MCF 10A (cell line): ENCODE data around the gene NOL7. TPM values are rescaled to one million over a fixed set of nuclear protein-coding genes. Genes with fewer than 3 reads are reported as not detected.

Experiments used
- BruUV-seq: library from RNA; stranded (reverse); fragments of 400-500 nt; replicated peaks from 2 replicates; lab custom pipeline; 2021; lab: Mats Ljungman, UMichigan
- CTCF ChIA-PET: fragments of 300-600 bp; sonication (Branson Sonifier 250); formaldehyde crosslinking; extraction: SDS; loops from one replicate; lab custom pipeline; 2021; ENCODE audit warnings: antibody characterized with exemption, inconsistent platforms; lab: Yijun Ruan, JAX
- POLR2A ChIA-PET: fragments of 300-600, 350-650 bp; sonication (Branson Sonifier 250); formaldehyde crosslinking; extraction: SDS; loops from one replicate; lab custom pipeline; 2020; ENCODE audit warnings: antibody characterized with exemption, inconsistent platforms; lab: Yijun Ruan, JAX
- DNase-seq: peaks from one replicate; pipeline ENCODE4 v3.0.0-alpha.2; 2018; ENCODE audit not compliant: unreplicated experiment
- H3K27ac Mint-ChIP-seq: one replicate; pipeline ENCODE4 v1.8.0; 2022; ENCODE audit warnings: mild to moderate bottlenecking, low read depth, mixed read lengths; ENCODE audit not compliant: unreplicated experiment
- H3K27me3 Mint-ChIP-seq: one replicate; pipeline ENCODE4 v1.8.0; 2022; ENCODE audit warnings: mixed read lengths; ENCODE audit not compliant: insufficient read depth, unreplicated experiment
- H3K36me3 Mint-ChIP-seq: one replicate; pipeline ENCODE4 v1.8.0; 2022; ENCODE audit warnings: mild to moderate bottlenecking, moderate library complexity, mixed read lengths; ENCODE audit not compliant: insufficient read depth, unreplicated experiment
- H3K4me1 Mint-ChIP-seq: one replicate; pipeline ENCODE4 v1.8.0; 2022; ENCODE audit warnings: mixed read lengths; ENCODE audit not compliant: insufficient read depth, unreplicated experiment
- H3K4me3 Mint-ChIP-seq: one replicate; pipeline ENCODE4 v1.8.0; 2022; ENCODE audit warnings: mild to moderate bottlenecking, moderate library complexity, mixed read lengths; ENCODE audit not compliant: unreplicated experiment
- H3K9me3 Mint-ChIP-seq: one replicate; pipeline ENCODE4 v1.8.0; 2022; ENCODE audit warnings: mixed read lengths; ENCODE audit not compliant: unreplicated experiment
- intact Hi-C: fragments of 100-400 bp; cut with micrococcal nuclease; formaldehyde crosslinking; loops from 2 replicates; pipeline ENCODE4 v1.14.1; 2022
- total RNA-seq: library from RNA; stranded (reverse); gene quantifications from 2 replicates; pipeline ENCODE4 v1.2.3, GENCODE V29; 2022
- TF ChIP-seq, protein P1 (sequence below): fragments of 200-600 bp; IDR thresholded peaks from one replicate; pipeline ENCODE4 v1.8.0; 2022; ENCODE audit warnings: antibody characterized with exemption, mild to moderate bottlenecking; ENCODE audit not compliant: unreplicated experiment

Gene NOL7
- total RNA-seq, 1 experiment from 2014 or later: 98.5 TPM

DNA sequence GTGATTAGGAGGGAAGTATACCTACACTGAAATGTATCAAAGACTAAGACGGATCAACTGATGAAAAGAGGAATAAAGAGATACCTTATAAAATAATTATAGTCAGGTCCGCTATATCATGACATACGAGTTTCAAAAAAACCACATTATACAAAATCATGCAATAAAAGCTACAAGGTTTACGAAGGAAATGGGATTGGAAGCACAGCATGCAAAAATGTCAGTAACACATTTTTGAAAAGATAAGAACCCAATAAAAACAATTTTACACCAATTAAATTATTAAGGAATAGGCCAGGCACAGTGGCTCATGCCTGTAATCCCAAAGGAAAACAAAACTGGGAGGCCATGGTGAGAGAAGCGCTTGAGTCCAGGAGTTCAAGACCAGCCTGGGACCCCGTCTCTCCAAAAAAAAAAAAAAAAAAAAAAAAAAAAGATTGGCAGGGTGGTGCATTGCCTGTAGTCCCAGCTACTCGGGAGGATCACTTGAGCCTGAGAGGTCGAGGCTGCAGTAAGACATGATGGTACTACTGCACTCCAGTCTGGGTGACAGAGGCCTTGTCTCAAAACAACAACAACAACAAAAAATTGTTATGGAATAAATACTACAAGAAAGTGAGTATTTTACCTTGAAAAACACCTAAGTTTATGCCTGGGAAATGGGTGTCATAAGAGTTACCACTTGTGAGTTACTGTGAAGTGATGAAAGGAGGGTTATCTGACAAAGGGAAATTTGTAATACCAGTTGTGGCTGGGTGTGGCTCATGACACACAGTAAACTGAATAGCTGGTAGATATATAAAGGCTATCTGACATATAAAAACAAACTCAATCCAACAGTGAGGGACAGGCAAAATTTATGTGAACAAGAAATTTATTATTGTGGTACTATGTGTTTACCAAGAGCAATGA, 51.3 kb downstream of the NOL7 start:
- DNase-seq: peak; percentile 34
- TF ChIP-seq, protein P1, sequence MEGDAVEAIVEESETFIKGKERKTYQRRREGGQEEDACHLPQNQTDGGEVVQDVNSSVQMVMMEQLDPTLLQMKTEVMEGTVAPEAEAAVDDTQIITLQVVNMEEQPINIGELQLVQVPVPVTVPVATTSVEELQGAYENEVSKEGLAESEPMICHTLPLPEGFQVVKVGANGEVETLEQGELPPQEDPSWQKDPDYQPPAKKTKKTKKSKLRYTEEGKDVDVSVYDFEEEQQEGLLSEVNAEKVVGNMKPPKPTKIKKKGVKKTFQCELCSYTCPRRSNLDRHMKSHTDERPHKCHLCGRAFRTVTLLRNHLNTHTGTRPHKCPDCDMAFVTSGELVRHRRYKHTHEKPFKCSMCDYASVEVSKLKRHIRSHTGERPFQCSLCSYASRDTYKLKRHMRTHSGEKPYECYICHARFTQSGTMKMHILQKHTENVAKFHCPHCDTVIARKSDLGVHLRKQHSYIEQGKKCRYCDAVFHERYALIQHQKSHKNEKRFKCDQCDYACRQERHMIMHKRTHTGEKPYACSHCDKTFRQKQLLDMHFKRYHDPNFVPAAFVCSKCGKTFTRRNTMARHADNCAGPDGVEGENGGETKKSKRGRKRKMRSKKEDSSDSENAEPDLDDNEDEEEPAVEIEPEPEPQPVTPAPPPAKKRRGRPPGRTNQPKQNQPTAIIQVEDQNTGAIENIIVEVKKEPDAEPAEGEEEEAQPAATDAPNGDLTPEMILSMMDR: no peak
- Mint-ChIP-seq H3K36me3 (peaks cover 6% of the 10 kb centered on the region), H3K4me3 (no peak overlapping the region), H3K9me3 (no peaks in the 10 kb centered on the region), H3K27me3 (no peaks in the 10 kb centered on the region), H3K4me1 (peaks cover 55% of the 10 kb centered on the region), H3K27ac (peak overlapping the region; percentile 3)
- ChIA-PET POLR2A (interaction anchor here (0.6 to 1.5 kb wide), 4 partner anchors 11 to 51 kb away, joined by 3 to 5 read pairs (median 4); partner anchors contain the start of genes NOL7 and RANBP9), CTCF (no interaction called here)
- BruUV-seq: no TSS peak
- intact Hi-C loops: no loop called here

DNA sequence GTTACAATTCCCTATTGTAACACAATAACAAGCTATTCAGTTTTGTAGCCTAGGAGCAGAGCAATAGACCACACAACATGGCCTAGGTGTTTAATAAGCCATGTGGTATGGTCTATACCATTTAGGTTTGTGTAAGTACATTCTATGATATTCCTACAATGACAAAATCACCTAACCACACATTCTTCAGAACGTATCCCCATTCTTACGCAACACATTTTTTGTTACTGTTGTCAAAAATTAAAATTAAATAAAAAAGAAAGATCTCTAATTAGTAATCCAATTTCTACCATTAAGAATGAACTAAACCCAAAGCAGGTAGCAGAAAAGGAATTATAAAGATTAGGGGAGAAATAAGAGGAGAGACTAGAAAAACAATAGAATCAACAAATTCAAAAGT, 52.5 kb downstream of the NOL7 start:
- TF ChIP-seq, protein P1: no peak
- BruUV-seq: no TSS peak
- Mint-ChIP-seq H3K27me3 (no peaks in the 10 kb centered on the region), H3K9me3 (no peaks in the 10 kb centered on the region), H3K4me1 (peaks cover 45% of the 10 kb centered on the region), H3K4me3 (no peak overlapping the region), H3K36me3 (peaks cover 6% of the 10 kb centered on the region), H3K27ac (peak overlapping the region; percentile 3)
- POLR2A ChIA-PET: interaction anchor here (1.3 to 1.8 kb wide), 3 partner anchors 42 to 53 kb away, joined by 3 to 6 read pairs (median 4); partner anchors contain the start of genes NOL7 and RANBP9
- DNase-seq: peak; percentile 17
- CTCF ChIA-PET: no interaction called here
- intact Hi-C loops: no loop called here

GRCh38 chr6:13668291-13668928, 53.3 kb downstream of the NOL7 start:
- H3K36me3 Mint-ChIP-seq: peaks cover 6% of the 10 kb centered on the region
- CTCF ChIA-PET: interaction anchor here (0.6 kb wide), 1 partner anchor 69 kb away, joined by 3 read pairs; no protein-coding TSS in a partner anchor
- H3K27ac Mint-ChIP-seq: no peak overlapping the region
- POLR2A ChIA-PET: interaction anchor here (1.3 to 1.8 kb wide), 2 partner anchors 41 to 53 kb away, joined by 3 to 6 read pairs; partner anchors contain the start of gene NOL7
- H3K4me1 Mint-ChIP-seq: peaks cover 37% of the 10 kb centered on the region
- no peak overlapping the region for H3K4me3 Mint-ChIP-seq
- no TSS peak for BruUV-seq
- peak; percentile 6 for DNase-seq
- no peaks in the 10 kb centered on the region for H3K9me3 Mint-ChIP-seq
- intact Hi-C loops: no loop called here
- TF ChIP-seq, protein P1: no peak
- no peaks in the 10 kb centered on the region for H3K27me3 Mint-ChIP-seq

DNA sequence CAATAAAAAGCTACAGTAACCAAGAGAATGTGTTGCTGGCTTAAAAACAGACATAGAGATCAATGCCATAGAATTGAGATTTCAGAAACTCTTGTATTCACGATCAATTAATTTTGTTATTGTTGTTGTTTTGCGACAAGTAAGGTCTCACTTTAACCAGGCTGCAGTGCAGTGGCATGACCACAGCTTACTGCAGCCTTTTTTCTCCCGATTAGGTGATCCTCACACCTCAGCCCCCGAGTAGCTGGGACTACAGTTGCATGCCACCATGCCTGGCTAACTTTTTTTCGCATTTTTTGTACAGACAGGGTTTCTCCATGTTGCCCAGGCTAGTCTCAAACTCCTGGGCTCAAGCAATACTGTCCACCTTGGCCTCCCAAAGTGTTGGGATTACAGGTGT, 54.3 kb downstream of the NOL7 start:
- TF ChIP-seq, protein P1: no peak
- H3K36me3 Mint-ChIP-seq: peaks cover 6% of the 10 kb centered on the region
- no peak for DNase-seq
- H3K9me3 Mint-ChIP-seq: no peaks in the 10 kb centered on the region
- H3K27me3 Mint-ChIP-seq: no peaks in the 10 kb centered on the region
- ChIA-PET CTCF (no interaction called here), POLR2A (interaction anchor here (0.7 kb wide), 2 partner anchors 11 to 224 kb away, joined by 3 read pairs; no protein-coding TSS in a partner anchor)
- BruUV-seq: no TSS peak
- H3K4me1 Mint-ChIP-seq: peaks cover 33% of the 10 kb centered on the region
- H3K4me3 Mint-ChIP-seq: no peak overlapping the region
- intact Hi-C loops: no loop called here
- no peak overlapping the region for H3K27ac Mint-ChIP-seq
